GM19463 (cell line): ENCODE results near the gene ARHGAP26.
A peak's percentile ranks its signal among the peaks of the same experiment; 100 is the strongest.
"Not testable (repeated sequence)": the region's sequence is repeated elsewhere in the genome, so short reads cannot be mapped to it uniquely, and the experiment has no call there.

Experiments used
- ATAC-seq: cut with Tn5 transposase; IDR thresholded peaks from one replicate; pipeline ENCODE4 v1.9.1; 2021; ENCODE audit warnings: mild to moderate bottlenecking, moderate library complexity; ENCODE audit not compliant: unreplicated experiment

The ARHGAP26 gene

GRCh38 chr5:143106174-143106573, 336.0 kb downstream of the ARHGAP26 start:
- no peak for ATAC-seq

- ATAC-seq: no peak
Measured at GRCh38 chr5:143108498-143109128, 338.4 kb downstream of the ARHGAP26 start.

- no peak for ATAC-seq
Measured at GRCh38 chr5:143110591-143110990, 340.4 kb downstream of the ARHGAP26 start.

GRCh38 chr5:143111799-143112198, 341.6 kb downstream of the ARHGAP26 start:
- ATAC-seq: no peak

GRCh38 chr5:143113461-143113860, 343.3 kb downstream of the ARHGAP26 start:
- ATAC-seq: no peak

- ATAC-seq: no peak
Measured at GRCh38 chr5:143114481-143114880, 344.3 kb downstream of the ARHGAP26 start.

GRCh38 chr5:143115381-143115780, 345.2 kb downstream of the ARHGAP26 start:
- no peak for ATAC-seq

GRCh38 chr5:143116814-143117213, 346.6 kb downstream of the ARHGAP26 start:
- no peak for ATAC-seq

GRCh38 chr5:143117821-143118220, 347.6 kb downstream of the ARHGAP26 start:
- ATAC-seq: no peak

- no peak for ATAC-seq
Measured at GRCh38 chr5:143118222-143118621, 348.0 kb downstream of the ARHGAP26 start.

- ATAC-seq: not testable (repeated sequence)
Measured at GRCh38 chr5:143118818-143119217, 348.6 kb downstream of the ARHGAP26 start.

GRCh38 chr5:143119291-143119769, 349.2 kb downstream of the ARHGAP26 start:
- ATAC-seq: peak; percentile 67

GRCh38 chr5:143119881-143120341, 349.7 kb downstream of the ARHGAP26 start:
- no peak for ATAC-seq

- ATAC-seq: no peak
Measured at GRCh38 chr5:143120460-143121134, 350.4 kb downstream of the ARHGAP26 start.

- ATAC-seq: no peak
Measured at GRCh38 chr5:143121135-143121475, 350.9 kb downstream of the ARHGAP26 start.

- ATAC-seq: peak; percentile 76
Measured at GRCh38 chr5:143124593-143124992, 354.4 kb downstream of the ARHGAP26 start.

GRCh38 chr5:143126174-143127019, 356.2 kb downstream of the ARHGAP26 start:
- ATAC-seq: no peak

GRCh38 chr5:143128412-143129071, 358.4 kb downstream of the ARHGAP26 start:
- ATAC-seq: no peak

- ATAC-seq: no peak
Measured at GRCh38 chr5:143129203-143129602, 359.0 kb downstream of the ARHGAP26 start.

- ATAC-seq: no peak
Measured at GRCh38 chr5:143129910-143130612, 359.9 kb downstream of the ARHGAP26 start.
